GM21528 (cell line): ENCODE results near the gene SLC25A25.
"Not testable (repeated sequence)": the region's sequence is repeated elsewhere in the genome, so short reads cannot be mapped to it uniquely, and the experiment has no call there.

Source experiments
- ATAC-seq: cut with Tn5 transposase; IDR thresholded peaks from one replicate; pipeline ENCODE4 v1.9.1; 2021; ENCODE audit warnings: mild to moderate bottlenecking, moderate library complexity; ENCODE audit not compliant: unreplicated experiment, low FRiP score

Gene SLC25A25

DNA sequence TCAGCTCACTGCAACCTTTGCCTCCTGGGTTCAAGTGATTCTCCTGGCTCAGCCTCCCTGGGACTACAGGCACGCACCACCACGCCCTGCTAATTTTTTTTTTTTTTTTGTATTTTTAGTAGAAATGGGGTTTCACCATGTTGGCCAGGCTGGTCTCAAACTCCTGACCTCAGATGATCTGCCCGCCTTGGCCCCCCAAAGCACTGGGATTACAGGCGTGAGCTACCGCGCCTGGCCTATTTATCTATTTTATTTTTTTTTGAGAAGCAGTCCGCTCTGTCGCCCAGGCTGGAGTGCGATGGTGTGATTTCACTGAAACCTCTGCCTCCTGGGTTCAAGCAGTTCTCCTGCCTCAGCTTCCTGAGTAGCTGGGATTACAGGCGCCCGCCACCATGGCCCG, 3.4 kb downstream of the SLC25A25 start:
- ATAC-seq, result not testable (repeated sequence)

DNA sequence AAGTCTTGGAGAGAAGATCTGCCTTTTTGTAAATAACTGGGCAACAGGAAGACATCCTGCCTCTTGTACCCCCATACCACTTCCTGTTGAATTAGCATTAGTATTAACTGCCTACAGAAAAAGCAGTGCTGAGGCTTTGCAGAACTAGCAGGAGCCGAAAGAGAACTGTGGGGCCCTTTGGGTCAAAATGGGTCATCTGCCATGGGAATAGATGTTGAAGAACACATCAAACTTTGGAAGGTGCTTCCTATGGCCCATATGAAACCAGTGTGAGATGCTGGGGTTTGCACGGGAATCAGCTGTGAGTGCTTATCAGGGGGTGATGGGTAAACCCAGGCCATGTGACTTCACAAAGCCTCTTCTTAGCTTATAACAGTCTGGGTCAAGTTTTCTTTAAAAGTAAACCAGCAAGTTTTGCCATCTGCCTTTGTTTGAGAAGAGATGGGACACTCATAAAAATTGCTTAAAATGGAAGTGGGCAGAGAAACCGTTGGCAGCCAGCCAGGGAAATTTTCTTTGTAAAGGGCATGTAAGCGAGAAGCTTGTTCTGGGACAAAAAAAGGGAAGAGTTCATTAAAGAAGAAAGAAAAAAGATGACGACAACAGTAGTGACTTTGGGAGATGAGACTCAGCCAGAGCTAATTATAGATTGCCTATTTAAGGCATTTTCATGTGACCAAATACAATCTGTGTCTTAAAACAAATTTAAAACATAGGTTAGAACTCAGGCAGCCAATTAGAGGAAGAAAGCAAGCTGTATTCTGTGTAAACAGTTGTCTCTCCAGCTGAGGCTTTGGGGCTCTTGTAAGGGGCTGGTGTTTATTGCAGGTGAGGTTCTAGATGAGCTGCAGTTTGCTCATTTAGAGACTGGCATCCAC, 4.4 kb downstream of the SLC25A25 start:
- no peak for ATAC-seq

DNA sequence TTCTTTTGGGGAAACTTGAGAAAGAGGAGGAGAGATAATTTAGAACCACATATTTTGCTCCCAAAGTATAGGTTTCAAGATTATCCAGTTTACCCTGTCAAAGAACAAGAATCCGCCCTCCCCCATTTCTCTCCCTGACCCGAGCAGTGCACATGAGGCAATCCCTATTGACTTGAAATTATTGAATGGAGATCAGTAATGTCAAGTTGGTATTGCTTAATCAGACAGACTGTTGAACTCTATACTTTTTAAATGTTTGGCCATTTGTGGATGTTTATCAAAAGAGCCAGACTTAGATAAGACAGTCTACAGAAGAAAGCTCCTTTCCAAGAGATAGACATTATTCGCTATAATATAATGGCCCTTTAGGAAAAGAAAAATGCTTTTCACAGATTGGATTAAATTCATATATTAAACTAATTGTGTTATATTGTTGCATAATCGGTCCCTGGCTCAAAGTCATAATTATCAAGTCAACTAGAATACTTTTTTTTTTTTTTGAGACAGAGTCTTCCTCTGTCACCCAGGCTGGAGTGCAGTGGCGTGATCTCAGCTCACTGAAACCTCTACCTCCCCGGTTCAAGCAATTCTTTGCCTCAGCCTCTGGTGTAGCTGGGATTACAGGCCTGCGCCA, 5.3 kb downstream of the SLC25A25 start:
- ATAC-seq, result no peak

DNA sequence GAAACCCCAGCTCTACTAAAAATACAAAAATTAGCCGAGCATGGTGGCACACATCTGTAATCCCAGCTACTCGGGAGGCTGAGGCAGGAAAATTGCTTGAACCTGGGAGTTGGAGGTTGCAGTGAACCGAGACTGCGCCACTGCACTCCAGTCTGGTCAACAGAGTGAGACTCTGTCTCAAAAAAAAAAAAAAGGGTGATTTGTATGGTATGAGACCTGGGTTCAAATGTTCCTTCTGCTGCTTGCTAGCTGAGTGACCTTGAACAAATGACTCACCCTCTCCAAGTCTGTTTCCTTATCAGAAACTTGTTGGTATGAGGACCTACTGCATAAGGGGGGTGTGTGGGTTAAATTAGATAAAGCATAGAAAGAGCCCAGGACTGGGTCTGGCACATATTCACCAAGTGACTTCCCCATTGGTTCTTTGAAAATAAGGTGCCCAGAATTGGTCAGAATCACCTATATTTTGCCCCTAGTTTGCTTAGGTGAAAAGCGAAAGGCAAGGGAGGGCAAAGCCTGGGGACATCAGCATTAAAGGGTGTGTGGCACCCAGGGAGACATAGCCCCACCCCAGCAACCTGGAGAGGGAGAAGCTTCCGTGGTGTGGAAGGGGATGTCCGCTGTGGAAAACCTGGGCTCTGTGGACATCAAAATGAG, 9.9 kb downstream of the SLC25A25 start:
- no peak for ATAC-seq

DNA sequence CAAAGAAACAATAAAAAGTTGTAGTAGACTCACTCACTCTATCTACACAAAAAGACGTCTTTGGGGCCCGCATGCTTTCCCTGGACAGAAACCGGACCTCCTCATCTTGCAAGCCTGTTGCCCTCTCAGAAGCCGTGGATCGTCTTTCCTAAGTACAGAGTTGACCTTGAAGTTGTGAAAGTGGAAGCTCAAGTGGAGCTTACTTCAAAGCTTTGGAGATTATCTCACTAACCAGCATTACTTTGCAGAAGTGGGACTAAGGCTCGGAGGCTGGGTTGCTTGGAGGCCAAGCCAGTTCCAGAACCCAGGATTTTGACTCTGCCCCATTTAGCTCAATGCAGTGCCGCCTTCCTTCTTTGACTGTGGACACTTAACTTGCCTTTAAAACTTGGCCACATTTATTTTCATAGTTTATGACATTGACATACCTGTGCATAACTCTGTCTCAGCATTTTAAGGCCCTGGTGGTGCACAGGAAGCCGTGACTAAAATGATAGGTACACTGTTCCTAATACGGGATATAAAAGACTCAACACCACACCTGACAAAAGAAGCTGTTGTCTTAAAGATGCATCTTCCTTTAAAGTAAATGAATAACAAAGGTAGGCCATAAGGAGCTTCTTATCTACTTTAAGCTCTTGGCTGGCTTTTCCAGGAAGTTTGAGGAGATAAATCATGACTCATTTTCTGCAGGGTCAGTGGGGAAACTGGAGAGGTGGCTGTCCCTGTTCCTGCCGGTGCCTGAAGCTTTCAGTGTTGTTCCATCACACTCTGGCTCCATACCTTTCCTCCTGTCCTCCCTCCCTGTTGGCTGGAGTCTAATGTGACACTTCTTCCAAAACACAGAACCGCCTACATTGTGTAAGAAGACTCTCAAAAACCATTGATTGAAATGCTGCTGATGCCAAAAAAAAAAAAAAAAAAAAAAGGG, 10.7 kb downstream of the SLC25A25 start:
- no peak for ATAC-seq

DNA sequence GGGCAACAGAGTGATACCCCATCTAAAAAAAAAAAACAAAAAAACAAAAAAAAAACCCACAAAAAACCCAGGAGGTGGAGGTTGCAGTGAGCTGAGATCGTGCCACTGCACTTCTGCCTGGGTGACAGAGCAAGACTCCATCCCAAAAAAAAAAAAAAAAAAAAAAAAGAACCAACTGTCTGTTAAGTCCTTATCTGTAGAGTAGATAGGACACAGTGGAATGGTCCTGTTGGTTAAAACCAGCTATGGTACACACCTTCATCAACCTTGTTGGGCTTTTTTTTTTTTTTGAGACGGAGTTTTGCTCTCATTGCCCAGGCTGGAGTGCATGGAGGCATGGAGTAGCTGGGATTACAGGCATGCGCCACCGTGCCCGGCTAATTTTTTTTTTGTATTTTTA, 12.2 kb downstream of the SLC25A25 start:
- no peak for ATAC-seq

DNA sequence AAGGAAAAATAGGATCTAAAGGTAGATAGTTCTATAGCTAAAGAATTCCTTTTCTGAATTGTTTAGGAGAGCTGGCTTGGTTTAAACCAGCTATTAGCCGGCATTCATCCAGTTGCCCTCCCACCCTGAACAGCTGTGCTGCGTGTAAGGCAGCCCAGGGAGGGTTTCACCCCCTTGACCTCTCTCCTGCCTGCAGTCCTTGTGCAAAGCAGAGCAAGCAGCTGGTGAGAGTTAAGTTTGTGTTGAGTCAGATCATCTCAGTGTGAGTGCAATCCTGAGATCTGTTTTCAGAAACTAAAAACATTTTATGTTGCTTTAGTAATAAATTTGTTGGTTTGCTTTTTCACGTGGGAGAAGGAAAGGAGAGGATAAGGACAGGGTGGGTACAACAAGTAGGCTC, 13.0 kb downstream of the SLC25A25 start:
- ATAC-seq, result no peak

DNA sequence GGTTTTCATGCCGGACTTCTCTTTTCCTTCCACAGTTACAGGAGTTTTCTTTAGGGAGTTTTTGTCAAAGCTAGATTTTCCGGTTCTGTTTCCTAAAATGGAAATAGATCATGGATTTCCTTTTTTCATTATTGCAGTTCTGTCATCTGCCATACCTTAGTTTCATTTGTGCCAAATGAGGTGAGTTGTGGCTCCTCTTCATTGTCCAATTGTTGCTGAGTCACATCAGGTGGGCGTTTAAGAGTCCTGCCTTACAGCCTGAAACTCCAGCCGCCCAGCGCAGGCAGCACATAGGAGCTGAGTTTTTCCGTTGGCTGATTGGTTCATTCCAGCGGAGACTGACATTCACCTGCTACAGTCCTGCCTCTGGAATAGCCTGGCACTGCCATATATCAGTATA, 14.1 kb downstream of the SLC25A25 start:
- ATAC-seq, result no peak

DNA sequence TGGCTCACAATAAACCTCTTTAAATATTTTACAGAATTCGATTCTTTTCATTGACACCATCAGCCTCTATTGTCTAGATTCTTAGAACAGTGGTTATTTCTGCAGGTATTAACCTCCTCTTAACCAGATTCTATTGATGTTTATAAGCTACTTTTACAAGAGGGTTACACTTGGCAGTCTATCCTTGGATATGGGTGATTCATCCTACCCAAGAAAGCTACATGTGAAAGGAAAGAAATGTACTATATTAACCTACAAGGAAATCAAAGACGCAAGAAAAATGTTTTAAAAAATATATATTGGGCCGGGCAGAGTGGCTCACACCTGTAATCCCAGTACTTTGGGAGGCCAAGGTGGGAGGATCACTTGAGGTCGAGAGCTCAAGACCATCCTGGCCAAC, 16.7 kb downstream of the SLC25A25 start:
- no peak for ATAC-seq

DNA sequence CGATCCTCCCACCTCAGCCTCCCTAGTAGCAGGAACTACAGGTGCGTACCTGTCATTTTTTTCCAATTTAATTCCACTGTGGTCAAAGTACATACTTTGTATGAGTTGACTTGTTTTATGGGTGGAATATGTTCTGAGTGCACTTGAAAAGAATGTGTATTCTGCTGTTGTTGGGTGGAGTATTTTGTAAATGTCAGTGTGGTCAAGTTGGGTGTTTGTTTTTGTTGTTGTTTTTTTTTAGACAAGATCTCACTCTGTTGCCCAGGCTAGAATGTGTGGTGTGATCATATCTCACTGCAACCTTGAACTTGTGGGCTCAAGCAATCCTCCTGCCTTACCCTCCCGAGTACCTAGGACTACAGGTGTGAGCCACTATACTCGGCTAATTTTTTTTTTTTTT, 17.9 kb downstream of the SLC25A25 start:
- no peak for ATAC-seq

DNA sequence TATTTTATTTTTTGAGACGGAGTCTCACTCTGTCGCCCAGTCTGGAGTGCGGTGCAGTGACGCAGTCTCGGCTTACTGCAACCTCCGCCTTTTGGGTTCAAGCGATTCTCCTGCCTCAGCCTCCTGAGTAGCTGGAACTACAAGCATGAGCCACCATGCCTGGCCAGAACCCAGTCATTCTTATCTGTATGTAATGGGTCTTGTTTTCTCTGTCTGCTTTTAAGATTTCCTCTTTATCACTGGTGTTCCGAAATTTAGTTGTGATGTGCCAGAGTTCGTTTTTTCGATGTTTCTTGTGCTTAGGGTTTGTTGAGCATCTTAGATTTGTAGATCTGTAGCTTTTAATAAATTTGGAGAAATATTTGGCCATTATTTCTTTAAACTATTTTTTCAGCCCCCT, 19.2 kb downstream of the SLC25A25 start:
- no peak for ATAC-seq

DNA sequence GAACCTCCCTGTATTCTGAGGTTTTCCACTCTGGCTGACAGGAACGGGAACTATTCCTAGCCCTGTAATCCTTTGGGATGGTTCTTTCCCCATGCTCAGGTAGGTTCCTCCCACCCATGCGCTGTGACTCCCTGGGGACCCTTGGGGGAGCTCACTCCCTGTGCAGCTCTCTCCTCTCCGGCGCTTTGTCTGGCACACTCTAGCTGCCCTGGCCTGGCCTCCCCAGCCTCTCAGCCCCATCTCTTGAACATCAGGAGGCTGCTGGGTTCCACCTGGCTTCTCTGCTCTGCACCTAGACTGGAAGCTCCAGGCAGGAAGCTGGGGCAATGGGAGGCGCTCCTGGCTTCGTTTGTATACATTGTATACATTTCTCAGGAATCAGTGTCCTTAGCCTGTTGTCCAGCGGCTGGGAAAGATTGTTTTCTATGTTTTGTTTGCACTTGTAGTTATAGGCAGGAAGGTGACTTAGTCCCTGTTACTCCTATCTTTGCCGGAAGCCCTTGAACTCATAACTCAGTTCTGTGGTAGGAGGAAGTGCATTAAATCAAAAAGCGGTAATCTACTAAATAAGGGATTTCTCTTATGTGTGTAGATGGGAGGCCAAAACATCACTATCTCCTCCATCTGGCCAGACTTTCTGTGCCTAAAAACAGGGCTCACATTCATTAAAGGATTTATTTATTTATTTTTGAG, 20.4 kb downstream of the SLC25A25 start:
- ATAC-seq, result no peak

DNA sequence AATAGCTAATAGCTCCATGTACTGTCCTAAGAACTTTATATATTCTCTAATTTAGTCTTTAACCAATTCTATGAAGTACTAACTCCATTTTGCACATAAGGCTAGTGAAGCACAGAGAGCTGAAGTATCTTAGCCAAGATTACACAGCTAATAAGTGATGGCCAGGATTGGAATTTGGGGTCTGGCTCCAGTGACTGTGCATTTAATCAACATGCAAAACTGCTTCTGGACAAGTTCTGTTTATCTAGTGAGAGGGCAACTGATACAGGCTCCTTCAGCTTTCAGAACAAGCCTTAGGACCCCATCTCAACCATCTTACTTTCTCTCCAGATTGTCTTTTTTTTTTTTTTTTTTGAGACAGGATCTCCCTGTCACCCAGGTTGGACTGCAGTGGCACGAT, 21.3 kb downstream of the SLC25A25 start:
- ATAC-seq, result no peak

DNA sequence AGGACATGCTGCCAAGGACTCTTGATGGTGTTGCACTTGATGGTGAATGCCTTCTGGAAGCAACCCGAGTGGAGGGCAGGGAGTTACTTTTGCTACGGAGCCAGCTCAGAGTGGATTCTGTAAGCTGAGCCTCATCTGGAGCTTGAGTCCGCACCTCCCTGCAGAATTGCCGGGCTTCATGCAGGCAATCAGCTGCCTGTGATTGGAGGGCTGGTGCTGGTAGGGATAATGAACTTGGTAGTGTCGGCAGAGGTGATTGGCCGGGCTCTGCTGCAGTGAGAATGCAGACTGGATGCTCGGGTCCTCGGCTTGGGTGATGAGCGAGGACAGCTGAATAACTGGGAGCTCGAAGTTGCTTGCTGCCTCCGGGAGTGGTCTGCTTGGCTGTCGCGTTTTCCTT, 23.1 kb downstream of the SLC25A25 start:
- ATAC-seq, result no peak

DNA sequence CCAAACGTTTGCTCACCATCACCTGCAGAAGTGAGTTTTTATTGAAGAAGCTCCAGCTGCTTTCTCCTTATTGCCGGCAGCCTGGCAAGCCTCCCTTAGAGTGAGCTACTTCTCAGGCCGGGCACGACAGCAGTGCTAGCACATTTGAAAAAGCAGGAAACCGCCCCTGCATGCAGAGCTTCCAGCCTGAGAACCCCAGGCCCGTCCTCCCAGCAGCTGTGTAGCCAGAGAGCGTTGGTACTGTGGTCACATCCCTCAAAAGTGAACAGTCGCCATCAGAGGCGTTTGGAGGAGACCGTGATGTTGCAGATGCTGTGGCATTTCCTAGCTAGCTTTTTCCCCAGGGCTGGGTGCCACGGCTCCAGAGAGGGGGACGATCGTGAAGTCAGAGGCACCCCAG, 23.5 kb downstream of the SLC25A25 start:
- ATAC-seq, result no peak

DNA sequence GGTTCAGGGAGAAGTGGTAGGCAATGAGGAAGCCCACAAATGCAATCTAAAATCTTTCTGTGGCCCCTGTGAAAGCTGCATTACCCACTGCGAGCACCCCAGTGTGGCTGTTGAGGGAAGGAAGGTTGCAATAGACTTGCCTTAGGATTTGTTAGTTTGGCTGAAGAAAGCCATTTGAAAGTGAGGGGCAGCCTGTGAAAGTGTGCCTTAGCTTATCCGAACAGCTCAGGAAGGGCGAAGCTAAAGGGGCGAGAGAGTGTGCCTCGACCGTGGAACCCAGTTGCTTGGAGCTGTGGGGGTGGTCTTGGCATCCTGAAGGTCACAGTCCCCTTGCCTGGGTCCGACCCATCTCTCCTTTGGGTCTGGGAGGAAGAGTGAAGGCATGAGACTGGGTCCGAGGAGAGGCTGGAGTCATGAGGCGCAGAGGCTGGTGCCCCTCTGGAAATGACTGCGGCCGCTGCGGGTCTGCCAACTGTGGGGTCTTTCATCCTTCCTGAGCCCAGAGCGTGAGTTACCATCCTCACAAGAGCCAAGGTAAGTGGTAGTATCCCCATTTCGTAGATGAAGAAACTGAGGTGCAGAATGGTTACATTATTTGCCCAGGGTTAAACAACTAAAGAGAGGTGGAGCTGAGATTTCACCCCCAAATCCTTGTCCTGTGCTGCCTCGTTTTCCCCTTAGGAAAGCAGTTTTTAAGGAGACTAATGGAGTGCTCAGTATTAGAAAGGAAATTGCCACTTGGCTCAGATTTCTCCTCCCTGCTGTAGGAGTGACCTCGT, 24.4 kb downstream of the SLC25A25 start:
- ATAC-seq, result no peak

DNA sequence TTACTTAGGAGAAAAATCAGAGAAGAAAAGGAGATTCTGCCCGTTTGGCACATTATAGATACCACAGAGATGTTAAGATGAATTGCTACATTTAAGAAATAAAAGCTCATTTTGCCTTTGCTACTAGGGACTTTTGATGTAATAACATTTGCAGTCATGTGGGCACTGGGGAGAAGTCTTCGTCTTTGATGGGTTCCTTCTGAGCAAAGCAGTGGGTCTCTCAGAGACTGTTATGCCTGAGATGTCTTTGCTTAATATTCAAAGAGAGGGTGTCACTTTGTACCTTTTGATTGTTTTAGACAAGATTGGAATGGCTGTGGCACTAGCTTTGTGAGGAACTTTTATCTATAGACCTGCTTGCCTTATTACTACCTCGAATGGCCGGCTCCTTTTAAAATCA, 25.0 kb downstream of the SLC25A25 start:
- no peak for ATAC-seq

DNA sequence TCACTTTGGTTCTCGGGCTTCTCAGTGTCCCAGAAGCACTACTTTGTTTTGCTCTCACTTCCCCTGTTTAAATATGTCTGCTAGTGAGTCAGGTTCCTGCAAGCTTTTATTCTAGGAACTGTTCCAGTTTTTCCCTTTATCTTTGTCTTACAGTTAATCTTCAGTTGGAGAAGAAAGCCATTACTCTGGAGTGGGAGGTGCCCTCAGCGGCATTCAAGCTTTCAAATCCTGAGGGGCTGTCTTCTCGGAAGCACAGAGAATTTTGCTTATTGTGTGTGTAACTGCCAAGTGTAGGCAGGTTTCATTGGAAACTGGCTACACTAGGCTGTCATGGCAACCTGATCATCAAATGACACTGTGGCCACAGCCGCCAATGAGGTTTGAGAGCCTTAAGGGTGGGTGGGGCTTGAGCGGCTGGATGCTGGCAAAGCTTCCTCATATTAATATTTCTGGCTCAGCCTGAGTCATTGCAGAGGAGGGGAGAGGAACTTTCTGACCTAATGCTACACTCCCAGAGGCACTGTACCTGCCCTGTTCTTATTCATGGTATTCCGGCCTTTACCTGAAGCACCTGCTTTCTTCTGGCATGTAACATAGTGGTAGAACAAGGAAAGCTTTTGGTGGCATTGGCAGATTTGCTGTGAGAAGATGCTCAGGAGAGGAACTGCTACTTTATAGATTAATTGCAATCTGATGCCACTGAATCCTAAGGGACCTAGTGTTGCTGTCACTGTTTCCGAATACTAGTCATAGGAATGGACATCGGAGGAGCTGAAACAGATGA, 26.3 kb downstream of the SLC25A25 start:
- ATAC-seq, result peak; percentile 83
